GM21723 (cell line): ENCODE measurements around the gene PNLIPRP3.

ENCODE experiments used
- ATAC-seq: cut with Tn5 transposase; IDR thresholded peaks from one replicate; pipeline ENCODE4 v1.9.1; 2021; ENCODE audit warnings: mild to moderate bottlenecking, moderate library complexity; ENCODE audit not compliant: unreplicated experiment

PNLIPRP3 gene

DNA sequence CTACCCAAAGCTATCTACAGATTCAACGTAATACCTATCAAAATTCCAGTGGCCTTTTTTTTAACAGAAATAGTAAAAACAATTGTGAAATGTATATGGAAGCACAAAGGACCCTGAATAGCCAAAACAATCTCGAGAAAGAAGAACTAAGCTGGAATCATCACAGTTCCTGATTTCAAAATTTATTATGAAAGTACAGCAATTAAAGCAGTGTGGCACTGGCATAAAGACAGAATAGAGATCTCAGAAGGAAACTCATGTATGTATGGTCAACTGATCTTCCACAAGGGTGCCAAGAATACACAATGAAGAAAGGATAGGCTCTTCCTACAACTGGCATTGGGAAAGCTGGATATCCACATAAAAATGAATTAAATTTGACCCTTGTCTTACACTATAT, 23.2 kb downstream of the PNLIPRP3 start:
- no peak for ATAC-seq

DNA sequence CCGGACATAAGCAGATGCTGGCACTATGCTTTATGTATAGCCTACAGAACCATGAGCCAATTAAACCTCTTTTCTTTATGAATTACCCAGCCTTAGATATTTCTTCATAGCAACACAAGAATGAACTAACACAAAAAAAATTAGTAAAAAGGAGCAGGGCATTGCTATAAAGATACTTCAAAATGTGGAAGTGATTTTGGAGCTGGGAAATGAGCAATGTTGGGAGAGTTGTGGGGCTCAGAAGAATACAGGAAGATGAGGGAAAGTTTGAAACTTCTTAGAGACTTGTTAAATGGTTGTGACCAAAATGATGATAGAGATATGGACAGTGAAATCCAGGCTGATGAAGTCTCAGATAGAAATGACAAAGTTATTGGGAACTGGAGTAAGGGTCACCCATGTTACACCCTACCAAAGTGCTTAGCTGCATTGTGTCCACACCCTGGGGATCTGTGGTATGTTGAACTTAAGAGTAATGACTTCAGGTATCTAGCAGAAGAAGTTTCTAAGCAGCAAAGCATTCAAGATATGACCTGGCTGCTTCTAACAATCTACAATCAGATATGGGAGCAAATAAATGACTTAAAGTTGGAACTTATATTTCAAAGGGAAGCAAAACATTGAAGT, 24.2 kb downstream of the PNLIPRP3 start:
- ATAC-seq, result no peak

DNA sequence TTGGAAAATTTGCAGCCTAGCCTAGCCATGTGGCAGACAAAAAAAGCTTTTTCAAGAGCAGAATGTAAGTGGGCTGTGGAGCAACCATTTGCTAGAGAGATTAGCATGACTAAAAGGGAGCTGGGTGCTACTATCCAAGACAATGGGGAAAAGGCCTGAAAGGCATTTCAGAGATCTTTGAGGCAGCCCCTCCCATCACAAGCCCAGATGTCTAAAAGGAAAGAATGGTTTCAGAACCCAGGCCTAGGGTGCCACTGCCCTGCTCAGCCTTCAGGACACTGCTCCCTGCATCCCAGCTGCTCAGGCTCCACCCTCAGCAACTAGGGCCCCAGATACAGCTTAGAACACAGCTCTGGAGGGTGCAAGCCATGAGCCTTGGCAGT, 24.7 kb downstream of the PNLIPRP3 start:
- no peak for ATAC-seq

DNA sequence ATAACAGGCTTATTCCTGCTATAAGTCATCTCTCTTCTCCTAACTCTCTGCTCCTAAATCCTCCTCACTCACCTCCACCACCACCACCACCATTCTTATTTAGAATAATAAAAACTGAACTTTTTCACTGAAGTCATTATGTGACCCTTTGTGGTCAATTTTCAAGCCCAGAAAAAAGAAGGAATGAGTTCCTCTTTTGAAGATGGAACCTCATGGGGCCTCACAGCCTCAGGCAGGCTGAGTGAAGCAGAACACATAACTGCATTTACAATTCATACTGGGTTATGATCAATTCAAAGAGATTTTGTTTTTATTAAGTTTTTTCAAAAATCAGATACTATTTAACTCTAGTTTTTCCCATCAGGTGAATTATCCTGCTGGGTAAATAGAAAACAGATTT, 29.8 kb downstream of the PNLIPRP3 start:
- ATAC-seq, result no peak

DNA sequence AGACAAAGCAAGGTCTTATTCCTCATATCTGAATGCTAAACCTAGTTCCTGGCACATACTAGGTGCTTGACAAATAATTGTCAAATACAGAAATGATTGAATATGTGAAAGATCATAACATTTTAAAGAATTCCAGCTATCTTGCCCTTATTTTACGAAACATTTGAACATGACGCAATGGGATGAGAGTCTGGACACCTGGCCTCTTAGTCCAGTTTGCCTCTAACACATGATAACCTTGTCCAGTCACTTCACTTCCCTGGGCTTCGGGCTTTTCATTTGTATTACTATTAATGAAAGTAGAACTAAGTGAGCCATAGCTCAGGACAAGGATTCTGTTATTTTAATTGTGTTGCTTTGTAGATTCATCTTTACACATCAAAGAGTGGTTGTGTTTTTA, 32.6 kb downstream of the PNLIPRP3 start:
- no peak for ATAC-seq

DNA sequence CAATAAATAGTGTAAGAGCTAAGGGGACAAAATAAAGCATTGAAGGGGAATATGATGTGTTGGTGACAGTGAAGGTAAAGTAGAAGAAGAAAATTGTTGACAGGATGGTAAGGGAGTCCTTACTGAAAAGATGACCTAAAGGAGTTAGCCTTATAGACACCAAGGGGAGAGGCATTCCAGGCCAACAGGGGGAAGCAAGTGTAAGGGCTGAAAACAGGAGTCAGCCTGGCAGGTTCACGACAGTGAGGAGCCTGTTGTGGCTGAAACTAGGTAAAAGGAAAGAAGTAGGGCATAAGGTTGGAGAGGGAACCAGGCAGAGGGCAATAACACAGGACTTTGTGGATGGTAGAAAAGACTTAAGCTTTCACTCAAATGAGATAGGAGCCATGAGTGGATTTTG, 34.0 kb downstream of the PNLIPRP3 start:
- no peak for ATAC-seq

DNA sequence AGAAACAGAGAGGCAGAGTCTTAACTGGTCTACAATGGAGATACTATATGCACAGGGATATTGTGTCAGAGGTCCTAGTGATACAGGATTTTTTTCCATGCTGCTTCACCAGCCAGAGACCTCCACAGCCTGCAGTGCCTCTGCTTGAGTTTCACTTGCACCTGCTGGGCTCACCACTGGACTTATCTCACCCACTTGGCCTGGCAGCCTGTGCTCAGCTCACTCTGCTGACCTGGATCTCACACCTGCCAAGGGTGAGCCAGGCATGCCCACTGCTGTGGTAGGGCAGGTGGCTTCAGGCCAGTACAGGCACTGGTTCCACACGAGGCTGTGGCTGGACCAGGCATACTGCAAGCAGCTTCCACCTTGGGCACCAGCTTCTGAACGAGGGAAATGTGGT, 36.6 kb downstream of the PNLIPRP3 start:
- ATAC-seq, result no peak

DNA sequence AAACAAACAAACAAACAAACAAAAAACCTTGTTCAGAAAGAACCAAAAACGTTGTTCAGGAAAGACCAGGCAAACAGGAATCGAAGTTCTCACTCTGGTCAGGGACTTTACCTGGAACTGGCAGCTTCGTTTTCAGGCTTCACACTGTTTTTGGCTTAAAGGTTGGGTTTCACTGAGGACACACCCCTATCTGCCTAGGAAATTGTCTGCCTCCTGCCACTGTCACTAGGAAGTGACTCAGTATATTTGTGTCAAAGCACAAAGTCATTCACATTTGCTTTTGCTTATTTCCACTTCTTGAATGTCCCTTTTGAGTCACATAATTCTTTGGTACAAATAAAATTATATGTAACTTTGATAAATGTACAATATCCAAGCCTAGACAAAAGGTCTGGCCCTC, 37.9 kb downstream of the PNLIPRP3 start:
- no peak for ATAC-seq

DNA sequence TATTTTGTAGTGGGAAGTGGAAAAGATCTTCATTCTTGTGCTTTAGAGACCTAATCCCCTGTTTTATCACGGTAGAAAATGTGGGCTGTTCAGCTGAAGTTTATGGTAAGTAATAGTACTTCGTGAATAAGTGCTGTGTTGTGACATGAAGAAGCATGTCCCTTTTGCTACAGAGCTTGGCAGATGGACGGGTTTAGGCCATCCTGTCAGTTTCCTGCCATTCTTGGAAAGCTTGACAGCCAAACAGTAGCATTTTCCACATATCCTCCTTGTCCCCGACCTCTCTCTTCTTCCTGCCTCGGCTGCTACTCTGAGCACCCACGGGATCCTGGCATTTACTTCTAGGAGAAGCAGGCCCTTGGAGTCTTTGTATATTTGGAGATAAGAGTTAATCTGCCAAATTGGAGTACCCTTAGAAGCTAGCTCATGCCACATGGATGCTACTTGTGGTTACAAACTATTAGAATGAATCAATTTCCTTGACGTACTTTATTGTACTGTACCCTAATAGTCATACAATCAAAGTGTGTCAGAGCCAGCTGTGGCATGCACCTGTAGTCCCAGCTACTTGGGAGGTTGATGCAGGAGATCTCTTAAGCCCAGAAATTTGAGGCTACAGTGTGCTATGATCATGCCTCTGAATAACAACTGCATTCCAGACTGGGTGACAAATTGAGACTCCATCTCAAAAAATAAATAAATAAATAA, 39.2 kb downstream of the PNLIPRP3 start:
- ATAC-seq, result no peak

DNA sequence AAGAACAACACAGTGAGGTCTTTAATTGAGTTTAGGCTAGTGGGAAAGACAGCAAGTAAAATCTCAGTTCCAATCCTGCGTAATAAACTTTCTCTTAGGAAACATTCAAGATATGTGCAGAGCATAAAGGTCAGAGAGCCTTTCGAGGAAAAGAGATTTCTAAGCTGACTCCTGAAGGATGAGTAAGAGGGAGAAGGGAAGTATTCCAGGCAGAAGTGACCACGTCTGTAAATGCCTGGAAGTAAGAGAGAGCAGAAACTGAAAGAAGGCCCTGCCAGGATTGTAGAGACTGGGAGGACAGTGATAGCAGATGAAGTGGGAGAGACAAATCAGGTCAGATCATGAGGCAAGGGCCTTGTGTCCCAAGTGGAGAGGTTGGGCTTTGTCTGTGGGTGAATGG, 41.8 kb downstream of the PNLIPRP3 start:
- no peak for ATAC-seq

DNA sequence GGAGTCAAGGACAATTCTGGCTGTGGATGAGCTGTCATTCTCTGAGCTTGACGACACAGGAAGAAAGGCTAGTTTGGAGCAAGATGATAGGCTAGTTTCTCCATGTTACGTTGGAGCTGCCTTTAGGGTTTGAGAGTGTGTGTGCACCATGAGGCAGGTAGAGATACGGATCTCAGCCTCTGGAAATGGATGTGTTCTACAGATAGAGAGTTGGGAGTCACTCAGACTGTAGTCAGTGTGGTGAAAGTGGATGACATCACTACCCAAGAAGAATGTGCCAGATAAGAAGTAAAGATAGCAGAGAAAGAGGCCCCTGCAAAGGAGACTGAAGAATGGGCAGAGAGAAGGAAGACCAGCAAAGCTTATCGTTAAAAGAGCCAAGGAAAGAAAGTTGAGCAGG, 42.4 kb downstream of the PNLIPRP3 start:
- no peak for ATAC-seq

DNA sequence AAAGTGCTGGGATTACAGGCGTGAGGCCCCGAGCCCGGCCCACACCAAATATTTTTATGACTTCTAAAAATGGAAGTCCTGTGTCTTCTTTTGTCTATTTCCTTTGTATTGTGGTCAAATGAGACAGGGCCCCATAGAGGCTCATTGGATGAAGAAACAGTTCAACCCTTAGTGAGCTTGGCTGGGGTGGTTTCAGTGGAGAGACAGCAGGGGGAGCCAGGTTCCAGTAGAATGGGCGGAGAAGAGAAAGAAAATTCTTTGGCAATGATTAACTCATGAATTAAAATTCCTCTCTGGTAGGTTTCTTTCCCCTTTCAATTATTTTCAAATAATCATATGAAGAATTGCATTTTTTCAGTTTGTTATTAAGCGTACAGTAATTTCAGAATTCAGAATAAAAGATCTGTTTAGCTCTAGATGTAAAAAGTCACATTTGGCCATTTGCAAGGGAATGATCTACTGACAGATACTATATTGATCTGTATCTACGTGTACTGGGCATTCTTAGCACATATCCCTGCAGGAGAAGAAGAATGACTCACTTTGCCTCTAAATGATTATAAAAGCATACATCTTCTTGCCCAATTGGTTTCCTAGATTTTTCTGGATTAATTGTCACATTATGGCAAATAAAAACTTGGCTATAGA, 43.2 kb downstream of the PNLIPRP3 start:
- ATAC-seq, result no peak

DNA sequence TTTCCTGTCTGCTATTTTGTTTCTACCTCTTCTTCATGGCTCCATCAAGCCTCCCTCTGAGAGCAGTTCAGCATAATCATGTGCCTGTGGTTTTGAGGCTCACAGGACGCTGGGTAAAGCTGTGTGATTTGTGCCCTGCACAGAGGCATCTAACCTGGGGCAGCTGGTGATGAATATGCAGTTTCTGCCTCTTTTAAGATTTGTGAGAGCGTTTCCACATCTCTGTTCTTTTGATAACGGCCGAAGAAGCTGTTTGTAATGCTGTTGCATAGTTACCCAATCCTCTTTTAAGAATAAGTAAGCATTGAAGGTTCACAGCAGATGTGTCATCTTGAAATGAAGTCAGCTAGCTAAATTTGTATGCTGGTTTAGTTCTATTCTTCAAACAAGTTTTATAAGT, 45.2 kb downstream of the PNLIPRP3 start:
- ATAC-seq, result no peak

DNA sequence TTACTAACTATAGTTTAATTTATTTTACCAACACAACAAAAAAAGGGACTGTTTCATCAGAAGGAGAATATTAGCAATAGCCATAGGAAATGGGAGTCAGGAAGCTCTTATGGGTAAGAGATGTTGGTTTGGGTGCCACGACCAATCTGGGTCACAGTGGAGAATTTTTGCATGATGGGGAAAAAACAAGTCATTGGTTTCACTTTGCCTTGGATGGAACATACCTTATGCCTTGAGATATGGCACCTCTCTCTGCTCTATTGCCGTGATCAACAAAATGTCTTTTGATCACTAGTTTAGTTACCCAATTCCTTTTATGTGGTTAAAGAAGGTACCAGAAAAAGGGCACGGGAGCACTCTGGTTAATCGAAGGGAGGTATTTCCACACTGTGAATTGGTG, 48.2 kb downstream of the PNLIPRP3 start:
- no peak for ATAC-seq

DNA sequence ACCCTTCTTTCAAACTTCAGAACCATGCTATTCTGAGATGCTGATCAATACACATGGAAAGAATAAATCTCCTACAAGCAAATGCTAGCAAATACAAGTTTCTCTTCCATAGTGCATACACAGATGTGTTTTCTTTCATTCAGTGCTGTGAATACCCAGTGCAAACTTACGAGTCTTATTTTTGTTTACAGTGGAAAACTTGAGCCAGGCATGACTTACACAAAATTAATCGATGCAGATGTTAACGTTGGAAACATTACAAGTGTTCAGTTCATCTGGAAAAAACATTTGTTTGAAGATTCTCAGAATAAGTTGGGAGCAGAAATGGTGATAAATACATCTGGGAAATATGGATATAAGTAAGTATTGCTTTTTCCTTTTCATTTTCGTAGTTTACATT, 48.8 kb downstream of the PNLIPRP3 start:
- ATAC-seq, result no peak

DNA sequence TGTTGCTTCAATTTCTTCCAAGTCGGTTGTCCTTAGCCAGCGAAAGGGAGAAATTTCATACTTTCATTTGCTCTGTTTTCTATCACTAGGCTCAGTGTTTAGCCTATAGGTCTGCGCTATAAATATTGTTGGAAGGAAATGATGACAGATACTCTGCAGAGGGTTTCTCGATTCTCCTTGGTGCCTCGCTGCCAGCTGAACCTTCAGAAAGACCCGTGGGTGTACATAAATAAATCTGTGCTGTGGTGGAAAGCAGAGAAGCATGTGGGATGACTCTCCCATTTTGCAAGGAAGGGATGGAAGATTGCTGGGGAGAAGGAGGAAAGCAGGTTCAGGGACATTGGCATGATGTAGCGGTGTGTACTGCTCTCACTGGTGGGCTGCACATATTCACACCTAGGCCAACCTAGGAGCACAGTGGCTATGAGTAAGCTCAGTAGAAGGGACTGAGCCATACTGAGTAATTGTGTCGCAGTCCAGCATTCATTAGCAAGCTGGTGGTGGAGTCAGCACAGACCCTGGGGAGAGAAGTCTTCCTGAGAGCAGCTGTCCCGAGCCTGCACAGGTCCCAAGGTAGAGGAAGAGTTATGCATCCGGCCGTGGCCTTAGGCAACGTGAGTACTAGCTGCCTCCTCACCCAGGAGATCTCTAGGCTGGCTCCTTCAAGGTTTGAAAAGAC, 50.5 kb downstream of the PNLIPRP3 start:
- ATAC-seq, result no peak

DNA sequence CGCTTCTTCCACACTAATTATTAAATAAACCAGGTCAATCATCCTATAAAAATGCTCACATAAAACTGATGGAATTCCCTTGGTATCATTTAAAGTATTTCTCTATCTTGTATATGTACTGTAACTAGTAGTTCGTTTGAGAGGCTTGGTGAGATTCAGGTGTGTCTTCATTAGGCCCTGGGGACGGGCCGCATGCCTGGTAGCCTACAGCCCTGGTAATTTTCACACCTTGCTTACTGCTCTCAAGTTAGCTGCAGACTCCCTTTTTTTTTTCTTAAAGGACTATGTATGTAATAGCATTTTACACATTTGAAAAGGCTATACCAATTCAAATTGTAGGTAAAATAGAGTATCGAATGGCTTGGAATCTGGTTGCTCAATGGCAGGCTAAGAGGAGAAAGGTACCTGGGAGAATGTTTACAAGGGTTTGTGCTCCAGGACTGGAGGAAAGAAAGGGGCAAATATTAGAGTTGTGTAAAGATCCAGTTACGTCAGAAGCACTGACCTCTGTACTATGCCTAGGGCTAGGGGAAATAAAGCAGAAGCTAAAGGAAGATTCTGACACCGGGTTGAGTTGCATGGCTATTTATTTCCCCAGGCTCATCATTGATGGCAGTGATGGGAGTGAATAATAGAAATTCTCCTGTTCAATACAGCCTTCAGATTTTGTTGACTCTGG, 59.3 kb downstream of the PNLIPRP3 start:
- ATAC-seq, result no peak

DNA sequence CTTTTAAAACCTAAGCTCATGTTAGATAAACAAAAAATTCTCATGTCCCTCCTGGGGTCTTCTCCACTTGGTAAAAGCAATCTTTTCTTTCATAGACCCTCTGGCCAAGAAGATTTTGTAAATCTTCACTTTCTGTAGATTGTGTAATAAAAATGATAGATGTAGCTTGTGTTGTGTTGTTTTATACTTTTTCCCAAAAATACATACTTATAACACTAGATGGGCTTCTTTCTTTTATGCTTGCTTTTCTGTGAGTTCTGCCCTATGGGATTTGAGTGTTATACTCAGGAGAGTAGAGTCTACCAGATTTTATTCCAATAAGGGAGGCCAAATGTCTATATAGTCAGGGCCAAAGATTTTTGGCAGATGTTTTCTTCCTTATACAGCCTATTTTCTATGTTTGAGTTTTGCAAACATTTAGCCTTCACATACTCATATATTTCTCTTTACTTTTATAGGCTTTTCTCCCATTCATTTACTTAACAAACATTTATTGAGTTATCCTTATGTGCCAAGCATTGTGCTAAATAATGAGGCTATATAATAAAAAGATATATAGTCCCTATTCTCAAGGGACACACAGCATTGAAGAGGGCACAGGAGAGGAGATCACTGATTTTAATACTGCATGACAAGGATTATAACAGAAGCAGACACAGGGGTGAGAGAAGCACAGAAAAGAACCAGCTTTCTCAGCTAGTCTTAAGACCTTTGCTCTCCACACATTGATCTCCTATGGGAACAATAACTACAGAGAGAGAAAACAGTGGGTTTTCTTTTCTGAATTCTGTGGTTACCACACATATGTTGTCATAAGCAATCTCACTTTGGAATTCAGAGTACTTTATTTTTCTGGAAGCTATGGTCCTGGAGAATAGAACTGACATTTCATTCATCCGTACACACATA, 60.1 kb downstream of the PNLIPRP3 start:
- no peak for ATAC-seq

DNA sequence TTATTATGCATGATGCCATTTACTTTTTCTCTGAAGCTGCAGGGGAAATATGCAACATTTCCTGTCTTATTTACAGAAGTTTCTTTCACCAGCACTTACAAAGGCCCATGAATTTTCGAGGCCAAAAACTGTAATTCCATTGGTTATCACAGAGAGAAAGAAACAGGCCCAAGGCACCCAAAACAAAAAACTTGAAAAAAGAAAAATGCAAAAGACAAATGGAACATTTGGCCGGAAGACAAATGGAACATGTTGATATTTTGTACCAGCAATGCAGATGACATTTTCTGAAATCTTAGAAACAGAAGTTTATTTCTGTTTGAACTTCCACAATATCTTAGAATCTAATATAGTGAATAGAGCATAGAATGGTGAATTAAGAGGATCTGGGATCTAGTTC, 61.8 kb downstream of the PNLIPRP3 start:
- ATAC-seq, result no peak

DNA sequence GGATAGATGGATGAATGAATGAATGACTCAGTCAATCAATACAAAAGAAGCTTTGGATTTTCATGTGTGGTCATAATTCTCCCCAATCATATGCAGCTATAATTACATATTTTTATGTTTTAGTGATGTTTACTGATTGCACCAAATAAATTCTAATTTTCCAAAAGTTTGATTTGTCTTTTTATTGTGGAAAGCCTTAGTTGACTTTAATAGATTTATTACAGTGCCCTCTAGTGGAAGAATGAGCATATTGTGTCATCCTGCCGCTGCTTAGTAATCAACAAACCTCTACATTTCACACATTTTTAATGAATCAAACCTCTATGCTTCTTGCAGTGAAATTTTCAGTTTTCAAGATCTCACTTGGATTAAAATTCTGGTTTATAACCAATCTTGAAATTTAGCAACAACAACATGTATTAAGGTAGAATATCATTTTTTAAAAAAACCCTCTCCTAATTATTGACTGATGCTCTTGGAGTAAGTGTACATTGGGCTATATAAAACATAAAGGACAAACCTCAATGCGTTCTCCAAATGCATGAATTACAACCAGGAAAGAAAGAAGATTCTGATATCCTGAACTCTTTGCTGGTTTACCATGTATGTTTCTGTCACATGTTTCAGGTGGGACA, 62.5 kb downstream of the PNLIPRP3 start:
- ATAC-seq, result peak; percentile 72
